Measurements from ENCODE around the gene SCAF4.
"Not testable (repeated sequence)": the region's sequence is repeated elsewhere in the genome, so short reads cannot be mapped to it uniquely, and the experiment has no call there.

SCAF4 gene

DNA sequence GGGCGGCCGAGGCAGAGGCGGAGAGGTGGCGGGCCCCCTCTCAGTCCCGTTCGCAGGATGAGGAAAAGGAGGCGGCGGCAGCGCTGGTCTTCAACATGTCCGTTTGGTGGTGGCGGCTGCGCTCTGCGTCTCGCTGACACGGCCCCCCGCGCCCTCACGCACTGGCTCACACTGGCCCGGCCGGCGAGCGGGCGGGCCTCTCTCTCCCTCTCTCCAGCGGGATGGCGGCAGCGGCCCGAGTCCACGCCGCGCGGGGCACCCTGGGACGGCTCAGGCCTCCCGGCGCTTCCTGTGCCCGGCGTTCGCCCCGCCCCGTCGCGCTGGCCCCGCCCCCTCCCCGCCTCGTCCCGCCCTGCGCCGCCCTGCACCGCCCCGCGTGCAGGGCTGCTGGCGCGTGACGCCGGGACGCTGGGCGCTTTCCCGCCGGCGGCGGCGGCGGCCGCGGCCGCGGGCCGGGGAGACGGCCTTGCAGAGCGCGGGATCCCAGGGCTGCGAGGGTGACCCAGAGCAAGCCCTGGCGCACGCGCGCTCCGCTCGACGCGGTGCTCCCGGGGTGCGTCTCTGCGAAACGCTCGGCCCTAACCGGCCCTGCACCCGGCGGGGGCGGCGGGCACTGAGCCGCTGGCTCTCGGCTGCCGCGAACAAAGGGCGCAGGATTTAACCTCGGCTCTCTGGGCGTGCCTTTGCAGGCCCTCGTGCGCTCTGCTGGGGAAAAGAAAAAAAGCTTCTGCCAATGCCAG, at the start of gene SCAF4:
Gene SCAF4, minus strand, starts transcription at position 262 of the 740 bp plus-strand sequence. CDS start 426 bp downstream, outside the sequence.
- DNase-seq, result peak; percentile 91

DNA sequence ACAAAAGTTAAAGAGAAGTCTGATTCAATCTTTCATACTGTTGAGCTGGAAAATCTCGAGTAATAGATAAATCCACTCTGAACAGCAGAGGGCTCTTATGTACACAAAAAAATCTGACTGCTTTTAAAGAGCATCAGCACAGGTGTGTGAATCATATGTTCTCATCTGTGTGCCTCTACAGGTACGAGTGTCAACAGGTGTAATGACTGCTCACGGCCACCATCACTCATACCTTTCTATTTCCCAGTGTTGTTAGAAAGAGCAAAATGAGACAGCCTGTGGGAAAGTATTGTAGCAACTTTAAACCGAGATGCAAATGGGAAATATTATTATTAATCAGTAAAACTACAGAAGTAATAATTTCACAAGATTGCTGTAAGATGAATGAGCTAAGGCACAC, 49.0 kb upstream of the SCAF4 start:
- DNase-seq, result no peak

DNA sequence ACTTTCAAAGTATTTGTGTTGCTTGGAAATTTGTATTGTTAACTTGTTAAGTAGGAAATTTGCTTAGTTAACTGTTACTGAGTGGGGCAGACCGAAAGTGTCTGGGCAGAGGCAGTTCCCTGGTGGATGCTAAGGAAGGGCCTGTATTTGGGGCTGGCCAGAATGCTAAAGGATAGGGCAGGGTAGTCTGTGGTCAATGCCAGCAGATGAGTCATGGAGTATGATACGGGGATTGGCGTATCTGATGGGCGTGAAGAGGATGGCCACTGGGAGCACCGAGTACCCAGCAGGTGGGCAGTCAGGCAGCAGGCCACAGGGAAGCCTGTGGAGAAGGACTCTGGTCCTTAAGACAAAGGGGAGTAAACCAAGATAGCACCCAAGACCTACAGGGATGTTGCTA, 46.6 kb upstream of the SCAF4 start:
- no peak for DNase-seq

GRCh38 chr21:31777857-31778256, 45.9 kb upstream of the SCAF4 start:
- no peak for DNase-seq

DNA sequence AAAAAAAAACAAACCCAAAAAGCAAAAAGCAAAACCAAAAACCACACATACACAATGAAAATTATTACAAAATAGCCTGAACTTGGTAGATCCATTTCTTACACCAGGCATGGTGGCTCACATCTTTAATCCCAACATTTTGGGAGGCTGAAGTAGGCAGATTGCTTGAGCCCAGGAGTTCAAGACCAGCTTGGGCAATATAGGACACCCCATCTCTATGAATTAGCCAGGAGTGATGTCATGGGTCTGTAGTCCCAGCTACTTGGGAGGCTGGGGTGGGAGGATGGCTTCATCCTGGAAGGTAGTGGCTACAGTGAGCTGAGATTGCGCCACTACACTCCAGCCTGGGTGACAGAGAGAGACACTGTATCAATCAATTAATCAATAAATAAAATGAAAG, 42.1 kb upstream of the SCAF4 start:
- no peak for DNase-seq

DNA sequence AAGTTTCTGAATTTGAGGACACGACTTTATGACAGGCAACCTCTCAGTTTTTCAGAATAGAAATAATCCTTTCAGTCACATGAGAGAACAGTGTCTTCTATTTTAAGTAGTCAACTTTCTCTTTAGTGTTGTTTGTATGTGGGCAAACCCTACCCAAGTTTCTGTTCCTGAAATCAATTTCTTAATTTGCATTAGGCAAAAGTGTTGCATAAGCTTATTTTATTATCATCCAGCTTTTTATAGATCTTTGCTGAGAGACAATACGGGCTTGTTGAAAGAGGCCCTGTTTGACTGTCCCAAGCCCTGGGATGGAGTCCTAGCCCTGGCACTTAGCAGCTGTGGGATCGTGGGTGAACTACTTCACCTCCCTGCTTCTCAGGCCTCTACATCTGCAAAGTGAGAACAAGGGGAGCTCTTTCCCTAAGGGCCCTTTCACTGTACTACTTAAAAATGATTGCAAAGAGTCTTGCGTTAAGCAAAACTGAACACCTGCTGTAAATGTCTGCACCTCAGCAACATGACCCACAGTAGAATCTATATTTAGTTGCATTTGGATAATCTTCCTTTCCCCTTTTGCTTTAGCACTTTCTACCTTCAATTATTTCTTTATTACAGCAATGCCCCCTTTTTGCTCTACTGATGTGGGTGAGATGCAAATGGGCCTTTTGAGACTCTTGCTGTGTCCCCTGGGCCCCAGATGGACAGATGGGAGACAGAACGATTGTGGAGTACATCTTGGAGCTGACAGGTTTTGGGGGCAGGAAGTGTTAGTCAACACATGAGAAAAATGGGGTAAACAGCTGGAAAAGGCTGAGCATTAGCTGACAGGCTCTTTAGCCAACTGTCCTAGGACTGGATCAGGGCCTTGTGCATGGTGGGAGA, 41.0 kb upstream of the SCAF4 start:
- no peak for DNase-seq

DNA sequence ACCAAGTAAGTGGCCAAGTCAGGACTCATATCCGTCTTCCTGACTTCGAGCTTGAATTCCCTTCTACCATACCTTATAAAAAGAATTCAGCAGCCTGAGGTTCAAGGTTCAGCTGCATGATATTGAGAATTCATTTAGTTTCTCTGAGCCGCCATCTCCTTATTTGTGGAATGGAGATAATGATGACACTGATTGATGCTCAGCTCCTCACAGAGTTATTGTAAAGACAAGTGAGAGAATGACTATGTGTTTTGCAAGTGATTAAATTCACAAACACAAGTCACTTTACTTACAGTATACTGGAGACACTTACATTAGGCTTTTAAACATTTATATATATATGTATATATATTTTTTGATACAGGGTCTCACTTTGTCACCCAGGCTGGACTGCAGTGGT, 39.8 kb upstream of the SCAF4 start:
- no peak for DNase-seq

DNA sequence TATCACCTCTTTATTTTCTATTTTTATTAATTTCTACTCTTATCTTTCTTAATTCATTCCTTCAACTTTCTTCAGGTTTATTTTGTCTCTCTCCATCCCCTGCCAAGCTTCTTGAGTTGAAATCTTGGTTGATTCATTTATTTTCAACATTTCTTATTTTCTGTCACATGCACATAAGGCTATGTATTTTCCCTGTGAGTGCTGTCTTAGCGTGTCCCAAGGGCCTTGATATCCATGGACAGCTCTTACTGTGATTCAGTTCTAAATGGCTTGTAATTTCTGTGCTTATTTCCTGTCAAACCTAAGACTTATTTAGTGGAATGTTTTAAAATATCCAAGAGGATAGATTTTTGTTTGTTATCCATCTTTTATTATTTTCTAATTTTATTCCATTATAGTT, 36.8 kb upstream of the SCAF4 start:
- DNase-seq, result no peak

DNA sequence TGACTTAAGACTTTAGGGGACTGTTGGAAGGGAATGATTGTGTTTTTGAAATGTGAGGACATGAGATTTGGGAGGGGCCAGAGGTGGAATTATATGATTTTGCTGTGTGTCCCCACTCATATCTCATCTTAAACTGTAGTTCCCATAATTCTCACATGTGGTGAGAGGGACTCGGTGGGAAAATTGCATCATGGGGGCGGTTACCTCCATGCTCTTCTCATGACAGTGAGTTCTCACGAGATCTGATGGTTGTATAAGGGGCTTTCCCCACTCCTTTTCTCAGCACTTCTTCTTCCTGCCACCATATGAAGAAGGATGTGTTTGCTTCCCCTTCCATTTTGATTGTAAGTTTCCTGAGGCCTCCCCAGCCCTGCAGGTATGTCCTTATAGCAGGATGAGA, 35.0 kb upstream of the SCAF4 start:
- no peak for DNase-seq

DNA sequence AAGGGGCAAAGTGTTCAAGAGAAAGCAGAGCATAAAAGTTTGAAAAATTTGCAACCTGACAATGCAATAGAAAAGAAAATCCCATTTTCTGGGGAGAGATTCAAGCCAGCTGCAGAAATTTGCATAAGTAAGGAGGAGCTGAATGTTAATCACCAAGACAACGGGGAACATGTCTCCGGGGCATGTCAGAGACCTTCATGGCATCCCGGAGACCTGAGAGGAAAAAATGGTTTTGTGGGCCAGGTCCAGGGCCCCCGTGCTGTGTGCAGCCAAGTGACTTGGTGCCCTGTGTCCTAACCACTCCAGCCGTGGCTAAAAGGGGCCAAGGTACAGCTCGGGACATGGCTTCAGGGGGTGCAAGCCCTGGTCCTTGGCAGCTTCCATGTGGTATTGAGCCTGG, 33.9 kb upstream of the SCAF4 start:
- not testable (repeated sequence) for DNase-seq

- DNase-seq, result no peak
These were observed 29.0 kb upstream of the SCAF4 start for GRCh38 chr21:31760931-31761330.

DNA sequence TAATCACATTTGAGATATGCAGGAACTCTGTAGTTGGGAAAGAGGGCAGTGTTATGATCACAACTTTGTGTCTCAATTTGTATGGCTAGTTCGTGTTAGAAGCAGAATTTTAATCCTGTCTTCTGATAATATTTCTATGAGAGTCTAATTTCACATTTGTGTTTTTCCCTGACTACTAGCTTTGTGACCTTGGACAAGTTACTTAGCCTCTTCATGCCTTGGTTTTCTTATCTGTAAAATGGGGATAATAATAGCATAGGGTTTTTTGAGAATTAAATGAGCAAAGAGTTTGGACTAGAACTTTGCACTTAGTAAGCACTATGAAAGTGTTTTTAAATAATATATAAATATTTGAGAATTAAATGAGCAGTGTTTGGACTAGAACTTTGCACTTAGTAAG, 24.9 kb upstream of the SCAF4 start:
- DNase-seq, result no peak

GRCh38 chr21:31755027-31755426, 23.1 kb upstream of the SCAF4 start:
- DNase-seq, result no peak

DNA sequence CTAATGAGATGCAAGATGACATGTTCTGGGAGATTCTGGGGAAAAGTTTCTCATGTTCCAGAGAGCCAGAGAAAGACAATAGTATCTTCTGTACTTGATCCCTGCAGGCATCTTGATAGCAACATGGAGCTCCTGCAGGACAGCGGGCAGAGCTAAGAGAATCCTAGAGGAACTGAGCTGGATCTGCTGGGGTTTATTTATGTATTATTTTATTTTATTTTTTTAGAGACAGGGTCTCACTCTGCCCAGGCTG, 22.7 kb upstream of the SCAF4 start:
- DNase-seq, result no peak

DNA sequence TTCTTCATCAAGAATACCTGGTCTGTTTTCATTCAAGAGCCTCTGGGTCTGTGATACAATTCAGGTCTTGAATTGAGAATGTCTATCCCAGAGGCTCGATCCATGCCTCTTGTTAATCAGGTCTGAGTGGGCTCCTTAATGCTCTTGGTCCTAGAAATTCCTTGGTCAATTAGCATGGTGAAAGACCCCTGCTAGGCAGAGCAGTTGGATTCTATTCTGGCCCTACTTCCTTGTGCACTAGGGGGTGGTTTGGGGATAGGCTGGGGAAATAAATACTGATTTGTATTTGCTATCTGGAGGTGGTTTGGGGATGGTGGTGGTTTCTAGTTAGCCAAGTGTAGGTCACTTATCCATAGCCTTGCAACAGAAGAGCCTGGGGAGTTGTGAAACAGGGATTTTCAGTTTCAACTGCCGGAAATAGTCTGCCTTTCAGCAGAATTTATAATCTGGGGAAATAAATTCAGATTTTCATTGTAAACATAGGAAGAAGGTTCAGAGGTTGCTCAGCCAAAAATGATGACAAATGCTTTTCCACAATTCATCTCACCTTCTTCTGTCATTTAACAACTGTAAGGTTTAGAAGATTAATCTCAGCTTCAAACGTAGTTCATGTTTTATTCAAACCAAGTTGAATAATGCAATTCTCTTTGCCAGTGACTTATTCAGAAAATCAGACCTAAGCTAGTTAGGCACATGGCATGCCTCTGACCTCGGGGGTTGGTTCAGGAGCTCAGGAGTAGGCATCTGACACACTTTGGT, 22.2 kb upstream of the SCAF4 start:
- no peak for DNase-seq

DNA sequence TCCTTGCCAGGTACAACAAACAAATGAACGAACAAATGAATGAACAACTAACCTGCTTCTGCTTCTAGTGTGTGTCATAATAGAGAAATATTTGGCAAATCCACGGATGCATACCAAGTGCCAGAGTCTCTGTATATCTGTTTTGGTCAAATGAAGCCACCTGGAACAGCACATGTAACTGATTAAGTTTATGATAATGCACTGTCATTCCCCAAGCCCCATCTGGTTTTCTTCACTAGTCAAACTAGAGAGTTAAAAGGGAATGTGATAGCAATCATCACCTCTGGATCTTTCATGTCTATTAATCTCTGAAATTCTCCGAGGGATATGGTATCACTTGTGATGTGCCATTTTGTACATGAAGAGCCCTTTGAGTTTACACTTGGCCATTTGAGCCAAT, 21.0 kb upstream of the SCAF4 start:
- no peak for DNase-seq

GRCh38 chr21:31752352-31752751, 20.4 kb upstream of the SCAF4 start:
- no peak for DNase-seq

DNA sequence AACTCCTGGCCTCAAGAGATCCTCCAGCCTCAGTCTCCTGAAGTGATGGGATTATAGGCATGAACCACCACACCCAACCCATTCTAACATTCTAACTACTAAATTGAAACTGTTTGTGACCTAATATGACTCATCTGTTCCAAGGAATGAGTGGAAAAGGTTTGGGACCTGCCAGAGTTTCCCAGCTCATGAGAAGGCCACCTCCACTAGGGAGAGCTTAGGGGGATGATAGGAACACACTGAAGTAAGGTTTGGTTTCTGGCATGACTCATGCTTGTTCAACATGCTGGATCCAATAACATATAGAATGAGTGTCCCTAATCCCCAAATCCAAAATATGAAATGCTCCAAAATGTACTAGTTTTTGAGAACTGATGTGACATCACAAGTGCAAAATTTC, 18.9 kb upstream of the SCAF4 start:
- no peak for DNase-seq

DNA sequence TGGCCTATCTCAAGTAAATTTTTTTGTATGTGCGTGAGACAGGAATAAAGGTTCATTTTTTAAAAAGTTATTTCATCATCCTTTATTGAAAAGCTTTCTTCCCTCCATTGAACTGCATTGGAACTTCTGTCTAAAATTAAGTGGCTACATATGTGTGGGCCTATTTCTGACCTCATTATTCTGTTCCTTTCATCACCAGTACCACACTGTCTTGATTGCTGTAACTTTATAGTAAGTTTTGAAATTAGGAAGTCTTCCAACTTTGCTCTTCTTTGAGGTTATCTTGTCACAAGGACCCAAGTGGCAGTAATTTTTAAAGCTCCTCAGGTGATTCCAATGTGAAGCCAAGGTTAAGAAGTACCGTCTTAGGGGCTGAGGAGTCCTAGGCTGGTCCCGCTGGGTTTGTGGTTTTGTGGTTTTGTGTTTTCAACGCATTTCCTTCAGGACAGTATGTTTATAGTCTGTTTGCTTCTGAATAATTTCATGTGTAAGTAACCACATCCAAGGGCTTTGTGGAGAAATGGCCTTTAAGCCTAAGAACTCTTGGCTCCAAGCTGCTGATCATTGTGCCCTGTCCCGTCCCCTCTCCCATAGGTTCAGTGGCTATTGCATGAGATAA, 12.4 kb upstream of the SCAF4 start:
- no peak for DNase-seq

GRCh38 chr21:31743712-31744111, 11.8 kb upstream of the SCAF4 start:
- DNase-seq, result no peak

GRCh38 chr21:31741116-31741515, 9.2 kb upstream of the SCAF4 start:
- DNase-seq, result no peak

DNA sequence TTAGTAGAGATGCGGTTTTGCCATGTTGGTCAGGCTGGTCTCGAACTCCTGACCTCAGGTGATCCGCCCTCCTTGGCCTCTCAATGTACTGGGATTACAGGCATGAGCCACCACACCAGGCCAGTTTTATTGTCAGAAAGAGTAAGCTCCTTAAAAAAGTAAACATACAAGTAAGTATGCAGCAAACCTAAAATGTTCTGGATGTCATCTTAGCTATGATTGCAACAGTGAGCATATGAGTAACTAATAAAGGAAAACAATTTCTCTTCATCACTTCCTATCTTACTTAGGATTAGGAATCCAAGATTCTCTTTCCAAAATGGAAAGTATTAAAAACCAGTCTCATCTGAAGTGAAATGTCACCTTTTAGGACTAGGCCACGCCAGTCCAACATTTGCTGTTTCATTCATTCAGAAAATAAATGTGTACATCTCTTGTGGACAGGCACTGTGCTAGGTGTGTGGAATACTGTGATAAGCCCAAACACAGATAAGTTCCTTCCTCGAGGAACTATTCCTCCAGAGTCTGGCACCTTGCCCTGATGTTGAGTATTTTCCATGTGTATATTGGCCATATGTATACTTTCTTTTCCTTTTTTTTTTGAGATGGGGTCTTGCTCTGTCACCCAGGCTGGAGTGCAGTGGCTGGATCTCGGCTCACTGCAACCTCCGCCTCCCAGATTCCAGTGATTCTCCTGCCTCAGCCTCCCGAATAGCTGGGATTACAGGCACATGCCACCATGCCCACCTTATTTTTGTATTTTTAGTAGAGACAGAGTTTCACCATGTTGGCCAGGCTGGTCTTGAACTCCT, 5.9 kb upstream of the SCAF4 start:
- not testable (repeated sequence) for DNase-seq
